ENCODE data around the gene NPHP4. TPM values are rescaled to one million over a fixed set of nuclear protein-coding genes. Genes with fewer than 3 reads are reported as not detected.
"Not testable (repeated sequence)": the region's sequence is repeated elsewhere in the genome, so short reads cannot be mapped to it uniquely, and the experiment has no call there.

The NPHP4 gene
- total RNA-seq, 1 donor from 2014 or later, result 8.2 TPM

DNA sequence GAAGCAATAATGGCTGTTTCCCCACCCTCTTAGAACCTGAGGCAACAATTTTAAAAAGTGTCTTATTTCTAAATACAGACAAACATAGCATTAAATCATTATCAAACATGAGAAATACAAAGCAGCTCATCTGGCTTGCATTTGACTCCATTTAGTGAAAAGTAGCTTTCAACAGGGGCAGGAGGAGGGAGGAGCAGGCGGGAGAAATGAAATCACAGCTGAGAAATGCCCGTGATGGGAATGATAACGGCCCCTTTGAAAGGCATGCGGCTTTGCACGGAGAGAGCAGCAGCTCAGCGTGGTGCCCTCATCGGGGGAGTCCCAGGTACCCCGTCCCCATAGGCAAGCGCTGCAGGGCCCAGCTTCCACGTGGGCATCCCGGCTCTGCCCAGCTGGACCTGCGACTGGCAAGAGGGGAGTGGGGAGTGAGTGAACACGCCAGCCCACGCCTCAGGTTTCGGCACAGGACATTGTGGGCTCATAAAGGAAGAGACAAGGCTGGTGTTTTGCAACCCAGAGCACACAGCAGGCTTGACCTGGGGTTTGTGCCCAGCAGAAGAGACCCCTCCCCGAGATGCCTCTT, 134.6 kb downstream of the NPHP4 start:
- TF ChIP-seq, protein P1, sequence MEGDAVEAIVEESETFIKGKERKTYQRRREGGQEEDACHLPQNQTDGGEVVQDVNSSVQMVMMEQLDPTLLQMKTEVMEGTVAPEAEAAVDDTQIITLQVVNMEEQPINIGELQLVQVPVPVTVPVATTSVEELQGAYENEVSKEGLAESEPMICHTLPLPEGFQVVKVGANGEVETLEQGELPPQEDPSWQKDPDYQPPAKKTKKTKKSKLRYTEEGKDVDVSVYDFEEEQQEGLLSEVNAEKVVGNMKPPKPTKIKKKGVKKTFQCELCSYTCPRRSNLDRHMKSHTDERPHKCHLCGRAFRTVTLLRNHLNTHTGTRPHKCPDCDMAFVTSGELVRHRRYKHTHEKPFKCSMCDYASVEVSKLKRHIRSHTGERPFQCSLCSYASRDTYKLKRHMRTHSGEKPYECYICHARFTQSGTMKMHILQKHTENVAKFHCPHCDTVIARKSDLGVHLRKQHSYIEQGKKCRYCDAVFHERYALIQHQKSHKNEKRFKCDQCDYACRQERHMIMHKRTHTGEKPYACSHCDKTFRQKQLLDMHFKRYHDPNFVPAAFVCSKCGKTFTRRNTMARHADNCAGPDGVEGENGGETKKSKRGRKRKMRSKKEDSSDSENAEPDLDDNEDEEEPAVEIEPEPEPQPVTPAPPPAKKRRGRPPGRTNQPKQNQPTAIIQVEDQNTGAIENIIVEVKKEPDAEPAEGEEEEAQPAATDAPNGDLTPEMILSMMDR (IDR thresholded peaks at IDR 0.05), result no peak
- Histone ChIP-seq H3K27me3 (no peaks in the 10 kb centered on the region), H3K4me3 (no peak overlapping the region), H3K9me3 (no peaks in the 10 kb centered on the region), H3K27ac (no peak overlapping the region), H3K4me1 (no peaks in the 10 kb centered on the region), H3K36me3 (peaks cover 0 to 3% of the 10 kb centered on the region in 2 donors)
- intact Hi-C loops (cut with DNase I), result no loop called here
- DNase-seq (ENCODE audit: low spot score in 2 of 2), result no peak

DNA sequence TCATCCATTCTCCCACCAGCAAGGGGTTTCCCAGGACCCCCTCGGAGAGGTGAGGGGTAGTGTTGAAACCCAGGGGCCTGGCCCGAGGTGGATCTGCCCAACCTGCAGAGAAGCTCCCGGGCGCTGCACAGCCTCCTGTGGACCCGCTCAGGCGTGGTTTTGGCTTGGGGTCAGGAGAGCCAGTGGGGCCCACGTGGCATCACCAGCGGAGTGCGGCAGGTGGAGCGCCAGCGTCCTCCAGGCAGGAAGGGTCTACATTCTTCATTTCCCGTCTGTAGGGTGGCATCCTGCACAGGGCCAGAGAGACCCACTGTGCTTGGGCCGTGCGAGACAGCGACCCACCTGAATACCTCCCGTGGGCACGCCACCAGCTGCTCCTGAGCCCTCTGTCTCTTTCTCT, 135.2 kb downstream of the NPHP4 start:
- Histone ChIP-seq H3K36me3 (peaks cover 0 to 3% of the 10 kb centered on the region in 2 donors), H3K27ac (no peak overlapping the region), H3K27me3 (no peaks in the 10 kb centered on the region), H3K9me3 (no peaks in the 10 kb centered on the region), H3K4me1 (no peaks in the 10 kb centered on the region), H3K4me3 (no peak overlapping the region)
- intact Hi-C loops (cut with DNase I), result no loop called here
- DNase-seq (ENCODE audit: low spot score in 2 of 2), result no peak
- TF ChIP-seq, protein P1 (IDR thresholded peaks at IDR 0.05), result no peak

DNA sequence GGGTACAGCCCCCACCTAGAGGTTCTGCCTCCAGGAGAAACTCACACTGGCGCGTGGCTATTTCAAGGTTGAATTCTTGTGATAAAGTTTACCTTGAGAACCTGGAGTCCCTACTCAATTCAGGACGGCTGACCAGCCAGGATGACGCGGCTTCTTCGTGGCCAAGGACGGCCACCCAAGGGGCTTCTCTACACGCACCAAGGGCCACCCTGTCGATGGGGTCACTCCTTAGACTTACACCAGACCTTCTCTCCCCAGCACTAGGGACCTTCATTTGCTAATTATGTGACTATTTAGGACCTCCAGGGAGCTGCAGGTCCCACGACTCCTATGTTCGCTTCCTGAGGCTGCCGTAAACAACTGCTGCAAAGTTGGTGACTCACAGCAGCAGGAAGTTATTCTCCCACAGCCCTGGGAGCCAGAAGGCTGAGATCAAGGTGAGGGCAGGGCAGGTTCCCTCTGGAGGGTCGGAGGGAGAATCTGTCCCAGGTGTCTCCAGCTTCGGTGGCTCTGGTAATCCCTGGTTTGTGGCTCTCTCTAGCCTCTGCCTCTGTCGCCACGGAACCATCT, 135.9 kb downstream of the NPHP4 start:
- intact Hi-C loops (cut with DNase I), result no loop called here
- peaks cover 0 to 3% of the 10 kb centered on the region in 2 donors for H3K36me3 ChIP-seq
- no peak for DNase-seq (ENCODE audit: low spot score in 2 of 2)
- H3K27ac ChIP-seq, result no peak overlapping the region
- H3K27me3 ChIP-seq, result no peaks in the 10 kb centered on the region
- no peak overlapping the region for H3K4me3 ChIP-seq
- H3K9me3 ChIP-seq, result no peaks in the 10 kb centered on the region
- H3K4me1 ChIP-seq, result no peaks in the 10 kb centered on the region
- TF ChIP-seq, protein P1 (IDR thresholded peaks at IDR 0.05), result no peak

DNA sequence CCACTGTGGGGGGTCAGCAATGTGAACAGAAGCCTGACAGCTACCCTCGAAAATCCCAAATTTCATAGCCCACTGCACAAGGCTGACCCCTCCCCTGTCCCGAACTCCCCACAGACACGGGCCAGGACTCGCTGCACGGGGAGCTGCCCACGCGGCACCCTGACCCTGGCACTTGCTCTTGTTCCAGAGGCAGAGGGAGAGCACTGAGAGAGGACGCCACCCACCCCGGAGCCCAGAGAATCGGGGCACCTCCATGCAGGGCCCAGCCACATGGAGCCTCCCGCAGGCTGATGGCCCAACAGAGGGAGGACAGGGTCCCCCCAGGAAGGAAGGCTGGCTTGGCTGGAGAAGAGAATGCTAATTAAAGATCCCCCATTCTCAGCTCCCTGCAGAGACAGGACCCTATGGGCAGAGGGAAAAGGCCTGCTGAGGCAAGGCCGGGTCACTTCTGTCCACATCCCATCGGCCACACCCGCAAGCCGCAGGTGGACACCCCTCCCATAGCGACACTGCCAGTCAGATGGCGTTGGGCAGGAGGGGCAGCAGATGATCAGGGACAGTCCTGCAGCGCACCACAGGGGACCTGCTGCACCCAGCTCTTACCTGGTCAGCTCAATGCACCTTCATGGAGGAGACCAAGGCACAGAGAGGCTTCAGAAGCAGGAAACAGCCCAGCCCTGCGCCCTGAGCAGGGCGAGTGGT, 136.9 kb downstream of the NPHP4 start:
- Histone ChIP-seq H3K27me3 (no peaks in the 10 kb centered on the region), H3K4me1 (no peaks in the 10 kb centered on the region), H3K9me3 (no peaks in the 10 kb centered on the region), H3K27ac (no peak overlapping the region), H3K36me3 (no peaks in the 10 kb centered on the region), H3K4me3 (no peak overlapping the region)
- TF ChIP-seq, protein P1 (IDR thresholded peaks at IDR 0.05), result no peak
- intact Hi-C loops (cut with DNase I), result no loop called here
- DNase-seq (ENCODE audit: low spot score in 2 of 2), result no peak

DNA sequence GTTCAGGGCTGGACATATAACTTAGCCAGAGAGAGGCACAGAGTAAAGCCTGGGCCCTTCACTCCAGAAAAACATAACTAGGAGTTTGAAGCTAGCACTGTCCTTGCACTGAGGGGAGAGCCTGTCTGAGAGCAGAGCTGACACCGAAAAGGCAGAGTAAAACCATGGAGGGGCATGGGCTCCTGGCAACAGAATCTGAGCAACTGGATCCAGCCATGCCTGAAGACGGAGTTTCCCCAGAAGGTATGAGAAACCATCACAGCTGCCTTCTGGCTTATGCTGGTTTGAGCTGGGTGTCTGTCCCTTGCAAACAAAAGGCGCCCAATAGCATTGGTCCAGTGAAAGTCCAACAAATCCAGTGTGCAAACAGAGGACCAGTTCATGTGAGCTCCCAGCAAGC, 137.5 kb downstream of the NPHP4 start:
- Histone ChIP-seq H3K4me3 (no peak overlapping the region), H3K4me1 (no peaks in the 10 kb centered on the region), H3K9me3 (no peaks in the 10 kb centered on the region), H3K27ac (no peak overlapping the region), H3K27me3 (no peaks in the 10 kb centered on the region), H3K36me3 (no peaks in the 10 kb centered on the region)
- TF ChIP-seq, protein P1 (IDR thresholded peaks at IDR 0.05), result no peak
- no peak for DNase-seq (ENCODE audit: low spot score in 2 of 2)
- intact Hi-C loops (cut with DNase I), result no loop called here

DNA sequence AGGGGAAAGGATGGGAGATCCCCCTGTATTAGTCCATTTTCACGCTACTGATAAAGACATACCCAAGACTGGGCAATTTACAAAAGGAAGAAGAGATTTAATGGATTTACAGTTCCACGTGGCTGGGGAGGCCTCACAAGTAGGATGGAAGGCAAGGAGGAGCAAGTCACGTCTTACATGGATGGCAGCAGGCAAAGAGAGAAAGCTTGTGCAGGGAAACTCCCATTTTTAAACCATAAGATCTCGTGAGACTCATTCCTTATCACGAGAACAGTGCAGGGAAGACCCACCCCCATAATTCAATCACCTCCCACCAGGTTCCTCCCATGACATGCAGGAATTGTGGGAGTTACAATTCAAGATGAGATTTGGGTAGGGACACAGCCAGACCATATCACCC, 138.4 kb downstream of the NPHP4 start:
- H3K9me3 ChIP-seq; H3K4me1 ChIP-seq; H3K36me3 ChIP-seq; H3K27me3 ChIP-seq; H3K27ac ChIP-seq; H3K4me3 ChIP-seq; intact Hi-C loops (cut with DNase I); DNase-seq (ENCODE audit: low spot score in 2 of 2): not testable (repeated sequence)
